Activated T-helper 2 cell treated with anti-CD3 and anti-CD28 coated beads, Interferon-gamma antibody, Interleukin-2, Interleukin-4, amounts not matched to agents 10 μg/mL and 5 μg/mL and 100 μg/mL, durations not matched to agents 14 hours and 24 hours and 36 hours (primary cell): ENCODE data around the gene PDE11A. TPM values are rescaled to one million over a fixed set of nuclear protein-coding genes. Genes with fewer than 3 reads are reported as not detected.

Source experiments
- DNase-seq: peaks from one replicate; pipeline ENCODE4 v3.0.0; 2021; ENCODE audit warnings: low spot score
- H3K27ac Mint-ChIP-seq: one replicate; pipeline ENCODE4 v1.8.0; 2021; ENCODE audit warnings: mixed read lengths
- H3K27me3 Mint-ChIP-seq: one replicate; pipeline ENCODE4 v1.8.0; 2021; ENCODE audit warnings: low read depth, mixed read lengths
- H3K36me3 Mint-ChIP-seq: one replicate; pipeline ENCODE4 v1.8.0; 2021; ENCODE audit warnings: low read depth, mixed read lengths
- H3K4me1 Mint-ChIP-seq: one replicate; pipeline ENCODE4 v1.8.0; 2021; ENCODE audit warnings: low read depth, mixed read lengths
- H3K4me3 Mint-ChIP-seq: one replicate; pipeline ENCODE4 v1.8.0; 2021; ENCODE audit warnings: low read depth, mild to moderate bottlenecking, moderate library complexity, mixed read lengths
- H3K9me3 Mint-ChIP-seq: one replicate; pipeline ENCODE4 v1.8.0; 2021; ENCODE audit warnings: mixed read lengths
- intact Hi-C: fragments of 100-400 bp; cut with micrococcal nuclease; formaldehyde crosslinking; loops from one replicate; pipeline ENCODE4 v1.15.1; 2023
- total RNA-seq: library from RNA; stranded (reverse); gene quantifications from 2 replicates; pipeline ENCODE4 v1.2.3, GENCODE V29; 2022

The PDE11A gene
- total RNA-seq, 1 donor from 2014 or later, result not detected

DNA sequence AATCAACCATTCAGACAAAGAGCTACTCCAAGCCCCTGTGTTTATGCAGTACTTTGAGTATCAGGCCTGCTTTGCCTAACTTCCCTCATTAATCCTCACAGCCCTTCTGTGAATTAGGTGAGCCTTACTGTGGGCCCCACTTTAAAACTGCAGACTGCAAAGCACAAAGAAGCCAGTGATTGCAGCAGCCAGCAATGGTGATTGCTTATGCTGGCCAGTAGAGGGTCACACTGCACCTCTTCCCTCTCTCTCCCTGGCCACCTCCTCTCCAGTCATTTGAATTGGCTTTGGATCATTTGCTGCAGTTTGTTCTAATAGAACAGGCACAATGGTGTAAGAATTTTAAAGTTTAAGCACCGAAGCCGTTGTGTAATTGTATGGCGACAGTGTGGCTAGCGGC, 450.1 kb downstream of the PDE11A start:
- intact Hi-C loops, result no loop called here
- DNase-seq, result no peak
- no peak overlapping the region for H3K4me3 Mint-ChIP-seq
- H3K27me3 Mint-ChIP-seq, result peaks cover 16% of the 10 kb centered on the region
- no peaks in the 10 kb centered on the region for H3K36me3 Mint-ChIP-seq
- peaks cover 4% of the 10 kb centered on the region for H3K4me1 Mint-ChIP-seq
- no peak overlapping the region for H3K27ac Mint-ChIP-seq
- H3K9me3 Mint-ChIP-seq, result no peaks in the 10 kb centered on the region

DNA sequence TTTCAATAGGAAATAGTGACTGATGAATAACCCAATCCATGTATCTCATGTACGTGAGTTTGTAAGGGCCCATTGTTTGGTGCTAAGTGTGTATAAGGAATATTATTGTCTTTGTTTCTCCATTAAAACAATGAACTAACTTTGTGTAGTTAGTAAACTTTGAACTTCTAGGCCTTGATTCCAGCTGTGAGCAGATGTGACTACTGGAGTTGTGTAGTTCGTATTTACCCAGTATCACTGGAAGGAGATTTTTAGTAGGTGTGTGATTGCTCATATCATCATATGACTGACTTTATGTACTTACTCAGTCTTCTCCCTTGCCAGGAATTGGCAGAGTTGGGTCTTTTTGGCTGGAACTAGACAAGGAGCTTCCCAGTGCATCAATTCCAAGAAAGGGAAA, 452.6 kb downstream of the PDE11A start:
- H3K4me1 Mint-ChIP-seq, result peaks cover 4% of the 10 kb centered on the region
- no peak for DNase-seq
- peaks cover 21% of the 10 kb centered on the region for H3K27me3 Mint-ChIP-seq
- H3K4me3 Mint-ChIP-seq, result no peak overlapping the region
- no peaks in the 10 kb centered on the region for H3K36me3 Mint-ChIP-seq
- no peaks in the 10 kb centered on the region for H3K9me3 Mint-ChIP-seq
- intact Hi-C loops, result loop anchor here (5.0 to 10.0 kb wide), 3 partner anchors 228 to 455 kb away; partner anchors contain the start of gene AGPS
- no peak overlapping the region for H3K27ac Mint-ChIP-seq

DNA sequence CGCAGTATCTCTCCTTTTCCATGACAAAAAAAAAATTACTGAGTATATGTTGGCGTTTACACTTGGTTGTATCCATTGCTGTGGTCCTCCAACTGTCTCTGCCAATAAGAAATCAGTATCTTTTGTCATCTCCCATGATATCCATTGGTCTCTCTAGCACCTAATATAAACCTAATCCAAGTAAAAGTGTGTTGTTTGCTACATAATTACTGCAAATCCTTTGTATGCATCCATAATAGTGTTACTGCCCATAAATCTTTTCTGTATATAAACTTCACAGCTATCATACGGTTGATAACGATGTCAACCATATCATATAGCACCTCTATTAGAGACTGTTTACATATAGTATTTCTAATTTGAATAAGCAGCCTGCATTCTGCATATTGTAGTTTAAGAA, 453.1 kb downstream of the PDE11A start:
- no peaks in the 10 kb centered on the region for H3K9me3 Mint-ChIP-seq
- DNase-seq, result no peak
- peaks cover 4% of the 10 kb centered on the region for H3K4me1 Mint-ChIP-seq
- H3K27me3 Mint-ChIP-seq, result peaks cover 26% of the 10 kb centered on the region
- no peaks in the 10 kb centered on the region for H3K36me3 Mint-ChIP-seq
- peak overlapping the region; percentile 92 for H3K4me3 Mint-ChIP-seq
- no peak overlapping the region for H3K27ac Mint-ChIP-seq
- intact Hi-C loops, result loop anchor here (5.0 to 10.0 kb wide), 3 partner anchors 227 to 455 kb away; partner anchors contain the start of gene AGPS

DNA sequence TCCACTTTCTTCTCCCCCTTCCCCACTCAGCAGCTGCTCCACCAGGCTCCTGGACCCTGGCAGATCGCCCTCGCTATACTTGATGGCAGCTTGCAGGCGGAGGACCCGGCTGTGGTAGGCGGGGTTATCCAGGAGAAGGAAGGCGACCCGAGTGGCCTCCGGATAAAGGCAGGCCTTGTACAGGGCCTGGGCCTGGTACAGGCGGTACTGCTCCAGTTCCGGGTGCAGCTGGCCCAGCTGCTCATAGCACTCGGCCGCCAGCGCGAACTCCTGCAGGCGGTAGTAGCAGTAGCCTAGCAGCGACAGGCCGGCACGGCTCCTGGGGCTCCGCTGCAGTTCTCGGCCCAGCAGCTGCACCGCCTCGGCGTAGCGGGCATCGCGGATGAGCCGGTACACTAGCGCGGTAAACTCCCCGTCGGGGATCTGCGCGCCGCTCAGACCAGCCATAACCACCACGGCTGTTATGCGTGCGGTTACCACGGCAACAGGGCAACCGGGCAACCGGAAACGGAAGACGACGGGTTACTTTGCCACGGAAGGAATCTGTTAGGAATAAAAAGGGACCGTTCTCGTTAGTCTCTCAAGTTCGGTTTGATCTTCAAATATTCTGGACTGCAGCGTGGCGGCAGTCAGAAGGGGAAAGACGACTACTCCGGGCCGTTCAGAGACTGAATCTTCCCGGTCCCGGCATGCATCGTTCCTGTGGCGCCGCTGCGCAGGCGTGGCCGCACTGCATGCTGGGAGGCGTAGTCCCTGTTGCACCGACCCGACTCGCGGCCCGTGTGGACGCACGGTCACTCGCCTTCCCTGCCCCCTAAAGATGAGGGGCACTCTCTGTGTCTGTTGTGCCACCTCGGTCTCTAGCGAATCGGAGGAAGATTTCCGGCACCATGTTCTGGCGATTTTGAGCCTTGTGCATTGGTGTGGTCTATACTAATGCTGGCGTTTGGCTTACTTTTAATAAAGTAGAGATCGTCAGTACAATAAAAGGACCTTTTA, 454.0 kb downstream of the PDE11A start:
- peak; percentile 88 for DNase-seq
- H3K27me3 Mint-ChIP-seq, result peaks cover 27% of the 10 kb centered on the region
- no peaks in the 10 kb centered on the region for H3K36me3 Mint-ChIP-seq
- H3K27ac Mint-ChIP-seq, result peak overlapping the region; percentile 97
- H3K9me3 Mint-ChIP-seq, result no peaks in the 10 kb centered on the region
- peak overlapping the region; percentile 92 for H3K4me3 Mint-ChIP-seq
- intact Hi-C loops, result loop anchor here (1.0 to 10.0 kb wide), 4 partner anchors 65 to 454 kb away; partner anchors contain the start of gene AGPS
- H3K4me1 Mint-ChIP-seq, result peaks cover 4% of the 10 kb centered on the region

DNA sequence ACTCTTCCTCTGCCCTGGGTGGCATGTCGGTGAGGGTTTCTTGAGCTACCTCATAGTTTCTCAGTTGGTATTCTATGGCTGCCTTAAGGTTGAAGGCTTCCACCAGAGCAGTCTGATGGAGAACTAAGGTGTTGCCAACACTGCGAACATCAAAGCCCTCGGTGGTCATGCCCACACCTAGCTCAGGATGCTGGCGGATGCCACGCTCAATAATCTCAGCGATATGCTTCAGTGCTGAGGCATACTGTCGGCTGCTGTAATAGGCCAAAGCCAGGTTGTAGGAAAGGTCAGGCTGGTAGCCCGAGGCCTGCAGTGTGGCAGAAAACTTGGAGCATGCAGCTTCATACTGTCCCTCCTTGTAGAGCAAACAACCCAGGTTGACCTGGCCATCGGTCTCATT, 454.7 kb downstream of the PDE11A start:
- Mint-ChIP-seq H3K4me1 (peaks cover 4% of the 10 kb centered on the region), H3K36me3 (no peaks in the 10 kb centered on the region), H3K9me3 (no peaks in the 10 kb centered on the region), H3K27ac (peak overlapping the region; percentile 97), H3K4me3 (peak overlapping the region; percentile 92), H3K27me3 (peaks cover 25% of the 10 kb centered on the region)
- intact Hi-C loops, result loop anchor here (1.0 to 10.0 kb wide), 4 partner anchors 65 to 453 kb away; partner anchors contain the start of gene AGPS
- DNase-seq, result no peak

DNA sequence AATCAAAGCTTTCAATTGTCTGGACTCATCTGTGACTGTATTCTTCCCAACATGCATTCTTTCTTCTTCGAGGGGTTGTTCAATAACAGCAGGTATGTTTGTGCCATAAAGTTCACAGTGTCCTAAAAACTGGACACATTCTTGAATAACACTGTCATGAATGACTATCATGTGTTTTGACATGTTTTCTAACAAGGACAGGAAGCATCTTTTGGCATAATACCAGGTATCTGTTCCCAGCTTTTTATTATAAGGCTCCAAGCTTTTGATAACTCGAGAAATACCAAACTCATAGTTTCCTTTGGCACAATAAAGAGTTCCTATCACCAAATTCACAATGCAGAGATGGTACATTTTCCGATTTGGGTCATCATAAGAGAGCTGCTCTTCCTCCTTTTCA, 455.8 kb downstream of the PDE11A start:
- intact Hi-C loops, result loop anchor here (5.0 to 10.0 kb wide), 3 partner anchors 224 to 452 kb away; partner anchors contain the start of gene AGPS
- no peak overlapping the region for H3K27ac Mint-ChIP-seq
- no peak overlapping the region for H3K4me3 Mint-ChIP-seq
- DNase-seq, result no peak
- H3K4me1 Mint-ChIP-seq, result peaks cover 4% of the 10 kb centered on the region
- H3K36me3 Mint-ChIP-seq, result no peaks in the 10 kb centered on the region
- peaks cover 27% of the 10 kb centered on the region for H3K27me3 Mint-ChIP-seq
- H3K9me3 Mint-ChIP-seq, result no peaks in the 10 kb centered on the region

DNA sequence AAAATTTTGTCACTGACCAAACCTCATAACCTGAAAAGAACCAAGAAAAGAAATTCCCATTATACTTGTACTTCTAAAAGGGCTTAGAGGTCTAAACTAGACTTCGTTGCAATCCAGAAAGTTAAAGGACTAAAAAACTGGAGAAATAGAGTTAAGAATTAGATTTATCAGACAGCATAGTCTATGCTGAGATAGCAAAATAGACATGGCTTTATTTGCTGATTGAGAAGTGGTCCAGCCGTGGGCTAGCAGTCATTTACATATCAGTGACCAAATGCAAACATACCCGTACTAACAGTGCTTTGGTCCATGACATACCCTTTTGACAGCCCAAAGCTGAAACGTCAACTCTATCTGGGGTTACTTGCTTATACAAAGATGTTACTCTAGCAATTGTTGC, 456.5 kb downstream of the PDE11A start:
- Mint-ChIP-seq H3K9me3 (no peaks in the 10 kb centered on the region), H3K4me3 (no peak overlapping the region), H3K36me3 (no peaks in the 10 kb centered on the region), H3K27ac (no peak overlapping the region), H3K4me1 (peaks cover 4% of the 10 kb centered on the region), H3K27me3 (peaks cover 26% of the 10 kb centered on the region)
- DNase-seq, result no peak
- intact Hi-C loops, result loop anchor here (5.0 to 10.0 kb wide), 3 partner anchors 224 to 451 kb away; partner anchors contain the start of gene AGPS

DNA sequence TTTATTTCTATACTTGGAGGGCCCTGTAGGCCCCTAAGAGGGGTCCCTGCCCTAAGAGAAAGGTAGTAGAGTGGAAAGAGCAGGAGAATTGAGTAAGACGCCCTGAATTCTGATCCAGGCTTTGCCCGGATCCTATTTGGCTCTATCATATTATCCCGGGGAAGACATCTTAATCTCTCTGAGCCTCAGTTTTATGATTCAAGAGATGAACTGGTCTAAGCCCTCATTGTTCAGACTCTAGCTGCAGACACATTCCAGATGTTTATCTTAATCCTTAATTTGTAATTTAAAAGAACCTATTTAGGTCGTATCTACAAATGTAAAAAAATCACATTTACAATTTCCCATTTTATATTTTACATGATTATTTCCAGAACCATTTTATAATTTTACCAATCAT, 459.9 kb downstream of the PDE11A start:
- no peak for DNase-seq

DNA sequence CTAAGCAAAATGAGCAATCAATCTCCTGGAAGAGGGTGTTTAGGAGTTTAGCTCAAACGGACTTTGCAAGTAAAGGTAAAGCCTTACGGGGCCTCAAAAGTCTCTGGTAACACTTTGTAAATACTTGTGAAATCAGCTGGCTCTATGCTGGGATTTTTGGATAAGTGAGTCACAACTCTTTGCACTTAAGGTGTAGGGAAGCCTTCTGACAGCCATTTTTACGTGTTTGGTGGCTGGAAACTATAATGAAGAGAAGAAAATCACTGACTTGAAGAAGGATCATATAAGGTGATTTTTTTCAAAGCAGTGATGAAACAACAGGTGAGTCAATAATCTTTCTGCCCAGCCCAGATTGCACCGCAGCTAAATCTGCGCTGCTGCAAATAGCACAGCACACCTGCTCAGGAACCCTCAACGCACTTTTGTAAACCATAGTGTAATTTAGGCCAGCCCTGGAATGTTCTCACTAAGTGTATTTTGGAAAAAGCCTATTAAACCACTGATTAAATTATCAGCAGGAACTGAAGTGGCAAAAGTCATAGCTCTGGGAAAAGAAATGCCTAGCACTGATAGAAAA, 461.2 kb downstream of the PDE11A start:
- intact Hi-C loops, result loop anchor here (10.0 kb wide), 1 partner anchor 447 kb away; no protein-coding TSS in a partner anchor
- H3K9me3 Mint-ChIP-seq, result no peaks in the 10 kb centered on the region
- DNase-seq, result no peak
- no peaks in the 10 kb centered on the region for H3K36me3 Mint-ChIP-seq
- no peak overlapping the region for H3K27ac Mint-ChIP-seq
- H3K4me1 Mint-ChIP-seq, result no peaks in the 10 kb centered on the region
- H3K27me3 Mint-ChIP-seq, result peaks cover 28% of the 10 kb centered on the region
- no peak overlapping the region for H3K4me3 Mint-ChIP-seq

More for the DNA sequence above, 459.9 kb downstream of the PDE11A start:
- Mint-ChIP-seq H3K36me3 (no peaks in the 10 kb centered on the region), H3K4me1 (no peaks in the 10 kb centered on the region), H3K9me3 (no peaks in the 10 kb centered on the region), H3K4me3 (no peak overlapping the region), H3K27ac (no peak overlapping the region), H3K27me3 (peaks cover 34% of the 10 kb centered on the region)
- intact Hi-C loops, result loop anchor here (10.0 kb wide), 1 partner anchor 448 kb away; no protein-coding TSS in a partner anchor

DNA sequence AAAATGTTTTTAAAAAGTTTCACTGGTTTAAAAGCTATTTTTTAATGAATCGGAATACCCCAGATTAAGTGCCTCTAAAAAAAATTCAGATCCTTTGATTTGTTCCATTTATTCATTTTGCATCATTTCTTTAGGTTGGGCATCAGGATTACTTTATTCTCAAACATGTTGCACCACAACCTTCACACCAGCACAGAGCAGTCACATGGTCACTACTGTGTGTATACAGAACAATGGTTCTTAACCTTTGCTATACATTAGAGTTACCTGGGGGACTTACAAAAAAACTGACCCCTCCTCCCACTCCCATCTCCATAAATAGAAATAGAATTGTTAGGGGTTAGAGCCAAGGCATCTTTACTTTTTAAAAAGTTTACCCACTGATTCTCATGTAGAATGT, 461.8 kb downstream of the PDE11A start:
- no peak overlapping the region for H3K27ac Mint-ChIP-seq
- DNase-seq, result no peak
- H3K27me3 Mint-ChIP-seq, result peaks cover 25% of the 10 kb centered on the region
- H3K4me1 Mint-ChIP-seq, result no peaks in the 10 kb centered on the region
- no peak overlapping the region for H3K4me3 Mint-ChIP-seq
- no peaks in the 10 kb centered on the region for H3K9me3 Mint-ChIP-seq
- H3K36me3 Mint-ChIP-seq, result no peaks in the 10 kb centered on the region
- intact Hi-C loops, result loop anchor here (10.0 kb wide), 1 partner anchor 446 kb away; no protein-coding TSS in a partner anchor

DNA sequence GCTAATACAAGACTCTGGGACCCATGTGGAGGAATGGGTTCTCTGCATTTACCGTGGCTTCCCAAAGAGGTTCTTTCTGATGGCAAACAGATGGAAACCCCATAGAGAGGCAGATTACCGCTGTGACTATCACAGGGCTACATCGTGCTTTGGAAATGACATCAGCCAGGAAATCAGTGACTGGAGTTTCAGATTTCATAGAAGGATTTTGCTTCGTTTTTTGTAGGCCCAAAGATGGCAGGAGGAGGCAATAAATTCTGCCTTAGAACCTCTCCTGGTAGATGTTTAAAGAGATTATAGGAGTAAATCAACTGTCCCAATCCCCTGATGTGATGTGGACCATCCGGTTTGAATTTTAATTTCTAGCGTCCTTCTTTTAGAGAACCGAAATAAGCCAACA, 465.9 kb downstream of the PDE11A start:
- intact Hi-C loops, result no loop called here
- no peaks in the 10 kb centered on the region for H3K9me3 Mint-ChIP-seq

DNA sequence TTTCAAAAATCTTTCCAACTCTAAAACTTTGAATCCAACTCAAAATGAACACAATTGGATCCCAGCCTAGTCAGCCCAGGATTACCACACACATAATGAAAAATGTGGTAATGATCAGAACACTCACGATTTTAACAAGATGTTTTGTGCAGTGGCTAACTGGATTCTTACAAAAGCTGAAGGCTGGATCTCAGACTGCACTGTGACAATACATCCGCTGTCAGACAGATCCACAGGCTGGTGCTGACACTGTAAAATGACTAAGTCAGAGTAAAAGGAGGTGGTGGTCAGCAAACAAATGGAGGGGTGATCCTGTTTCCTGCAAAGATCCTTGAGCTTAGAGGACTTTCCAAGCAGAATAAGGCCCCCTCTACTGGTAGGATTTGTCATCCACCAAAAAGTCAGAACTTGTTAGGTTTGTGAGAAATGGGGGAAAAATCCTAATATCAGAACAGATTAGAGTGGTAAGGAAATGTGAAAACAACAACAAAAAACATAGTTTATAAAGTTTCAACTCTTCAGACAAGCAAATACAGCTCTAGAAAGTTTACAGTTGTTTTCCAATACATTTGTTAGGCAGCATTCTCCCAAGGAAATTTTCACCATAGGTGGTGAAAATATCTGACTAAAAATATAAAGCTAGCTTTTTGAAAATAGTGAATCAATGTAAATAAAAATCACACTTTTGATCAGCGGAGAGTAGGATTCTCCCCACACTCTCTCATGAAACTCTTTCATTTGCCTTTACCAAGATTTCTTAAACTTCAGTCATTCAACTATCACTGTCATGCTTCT, 468.1 kb downstream of the PDE11A start:
- Mint-ChIP-seq H3K27me3 (peaks cover 3% of the 10 kb centered on the region), H3K36me3 (no peaks in the 10 kb centered on the region), H3K4me1 (no peaks in the 10 kb centered on the region), H3K9me3 (no peaks in the 10 kb centered on the region), H3K27ac (no peak overlapping the region), H3K4me3 (no peak overlapping the region)
- no peak for DNase-seq
- intact Hi-C loops, result no loop called here

More for the DNA sequence above, 465.9 kb downstream of the PDE11A start:
- Mint-ChIP-seq H3K4me1 (no peaks in the 10 kb centered on the region), H3K36me3 (no peaks in the 10 kb centered on the region), H3K4me3 (no peak overlapping the region), H3K27ac (no peak overlapping the region), H3K27me3 (peaks cover 13% of the 10 kb centered on the region)
- no peak for DNase-seq
